Hepatocyte (in vitro differentiated cells): ENCODE measurements around the gene DHRS1.

ENCODE experiments used
- CTCF ChIP-seq: fragments of 200-600 bp; sonication (generic); IDR thresholded peaks from 2 replicates; pipeline ENCODE4 v1.5.1; 2016; ENCODE audit warnings: antibody characterized with exemption, mild to moderate bottlenecking; ENCODE audit not compliant: poor library complexity
- EZH2 ChIP-seq: fragments of 200-600 bp; sonication (generic); IDR thresholded peaks from 2 replicates; pipeline ENCODE4 v1.6.1; 2016; ENCODE audit warnings: antibody characterized with exemption, mild to moderate bottlenecking, borderline replicate concordance
- EZH2phosphoT487 ChIP-seq: fragments of 200-600 bp; sonication (generic); IDR thresholded peaks from one replicate; pipeline ENCODE4 v1.6.1; 2018; ENCODE audit warnings: antibody characterized with exemption, mild to moderate bottlenecking, low read depth, moderate library complexity; ENCODE audit not compliant: unreplicated experiment, severe bottlenecking

- peak; percentile 40 for TF ChIP-seq CTCF
- no peak for TF ChIP-seq EZH2
- TF ChIP-seq EZH2phosphoT487 = no peak
These were observed 57.6 kb downstream of the DHRS1 start for GRCh38 chr14:24241829-24242443.
